HG03442 (cell line): ENCODE results near the gene EEA1.
A peak's percentile ranks its signal among the peaks of the same experiment; 100 is the strongest.

ENCODE experiments used
- ATAC-seq: cut with Tn5 transposase; IDR thresholded peaks from one replicate; pipeline ENCODE4 v1.9.1; 2021; ENCODE audit warnings: mild to moderate bottlenecking, moderate library complexity; ENCODE audit not compliant: unreplicated experiment

Gene EEA1

DNA sequence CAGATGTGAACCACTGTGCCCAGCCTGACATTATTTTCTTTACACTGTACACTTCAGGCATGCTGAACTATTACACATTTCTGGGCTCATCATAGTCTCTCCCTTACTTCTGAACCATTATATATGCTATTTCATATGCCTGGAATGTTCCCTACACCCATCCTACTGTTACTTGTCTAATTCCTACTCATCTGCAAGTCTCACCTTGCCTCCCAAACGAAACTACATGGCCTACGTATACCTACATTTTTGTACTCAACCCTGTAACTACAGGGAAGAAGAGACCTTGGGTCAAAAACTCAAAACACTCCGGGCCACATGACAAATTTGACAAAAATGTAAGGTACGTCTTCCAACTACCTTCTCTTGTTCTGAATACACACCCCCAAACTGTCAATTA, 9.5 kb upstream of the EEA1 start:
- no peak for ATAC-seq

- peak; percentile 83 for ATAC-seq
These were observed 8.9 kb upstream of the EEA1 start for GRCh38 chr12:92938018-92938417.

GRCh38 chr12:92933606-92934005, 4.5 kb upstream of the EEA1 start:
- no peak for ATAC-seq

DNA sequence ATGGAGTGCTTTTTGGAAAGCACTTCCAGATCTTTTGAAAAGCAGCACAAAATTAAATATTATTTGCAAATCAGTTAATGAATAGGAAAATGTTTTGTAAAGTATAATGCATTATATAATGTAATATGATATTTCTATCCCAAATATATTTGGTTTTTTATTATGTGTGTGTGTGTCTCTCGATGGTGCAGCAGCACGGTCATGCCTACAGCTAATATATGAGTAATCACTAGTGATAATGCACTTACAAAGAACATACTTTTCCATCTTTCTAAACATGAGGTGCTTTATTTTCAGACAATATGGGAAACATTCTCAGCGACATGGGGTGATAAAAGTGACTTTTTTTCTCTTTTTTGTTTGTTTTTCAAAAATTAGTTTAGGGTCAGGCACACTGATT, 1.3 kb upstream of the EEA1 start:
- no peak for ATAC-seq

DNA sequence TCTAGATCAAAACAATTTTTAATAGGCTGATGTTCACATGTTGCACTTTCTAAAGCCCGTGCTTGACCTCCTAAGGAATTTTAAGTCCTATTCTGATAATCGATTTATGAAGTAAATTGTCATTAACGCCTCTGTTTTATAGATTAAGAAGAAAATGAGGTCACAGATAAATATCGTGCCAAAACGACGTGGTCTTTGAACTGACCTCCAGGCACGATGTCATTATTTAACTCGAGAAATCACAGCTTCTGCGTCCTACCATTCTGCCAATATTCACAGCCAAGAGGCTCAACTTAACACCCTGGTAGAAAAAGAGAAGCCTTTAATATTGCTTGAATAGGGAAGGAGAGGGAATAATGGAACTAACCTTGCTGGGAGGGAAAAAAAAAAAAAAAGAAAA, 888 bp upstream of the EEA1 start:
- ATAC-seq: no peak

GRCh38 chr12:92928421-92928961, 604 bp downstream of the EEA1 start:
- ATAC-seq: peak; percentile 11

GRCh38 chr12:92927436-92928281, 1.4 kb downstream of the EEA1 start:
- ATAC-seq: no peak

DNA sequence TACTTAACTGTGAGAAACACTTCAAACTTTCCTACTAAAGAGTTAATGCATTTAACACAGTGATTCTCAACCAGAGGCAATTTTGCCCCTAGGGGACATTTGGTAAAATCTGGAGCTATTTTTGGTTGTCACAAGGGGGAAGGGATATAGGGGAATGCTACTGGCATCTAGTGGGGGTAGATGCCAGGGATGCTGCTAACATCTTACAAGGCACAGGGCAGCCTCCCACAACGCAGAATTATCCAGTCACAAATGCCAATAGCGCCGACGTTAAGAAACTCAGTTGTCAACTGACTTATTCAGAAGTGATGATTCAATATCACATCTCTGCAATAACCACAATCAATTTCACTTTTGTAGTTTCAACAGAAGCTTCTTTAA, 2.0 kb downstream of the EEA1 start:
- no peak for ATAC-seq

GRCh38 chr12:92926549-92926948, 2.5 kb downstream of the EEA1 start:
- no peak for ATAC-seq

- peak; percentile 93 for ATAC-seq
These were observed 7.2 kb downstream of the EEA1 start for GRCh38 chr12:92921877-92922276.

- ATAC-seq: no peak
These were observed 13.7 kb downstream of the EEA1 start for GRCh38 chr12:92915365-92915764.

DNA sequence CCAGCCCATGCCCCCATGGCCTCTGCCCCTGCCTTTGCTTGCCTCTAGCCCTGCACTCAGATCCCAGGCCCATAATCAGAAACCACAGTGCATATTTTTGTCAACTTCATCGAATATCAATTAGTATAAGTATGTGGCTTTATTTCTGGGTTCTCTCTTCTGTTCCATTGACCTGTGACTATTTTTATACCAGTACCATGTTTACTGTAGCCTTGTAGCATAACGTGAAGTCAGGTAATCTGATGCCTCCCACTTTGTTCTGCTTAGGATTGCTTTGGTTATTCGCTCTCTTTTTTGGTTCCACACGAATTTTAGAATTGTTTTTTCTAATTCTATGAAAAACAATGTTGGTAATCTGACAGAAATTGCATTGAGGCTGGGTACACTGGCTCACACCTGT, 14.9 kb downstream of the EEA1 start:
- no peak for ATAC-seq

DNA sequence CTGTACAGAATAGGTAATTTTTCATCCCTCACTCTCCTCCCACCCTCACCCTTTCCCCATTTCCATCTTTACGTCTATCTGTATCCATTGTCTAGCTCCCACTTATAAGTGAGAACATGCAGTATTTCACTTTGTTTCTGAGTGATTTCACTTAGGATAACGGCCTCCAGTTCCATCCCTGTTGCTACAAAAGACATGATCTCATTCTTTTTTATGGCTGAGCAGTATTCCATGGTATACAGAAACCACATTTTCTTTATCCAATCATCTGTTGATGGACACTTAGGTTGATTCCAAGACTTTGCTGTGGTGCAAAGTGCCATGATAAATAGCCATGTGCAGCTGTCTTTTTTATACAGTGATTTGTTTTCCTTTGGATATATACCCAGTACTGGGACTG, 16.4 kb downstream of the EEA1 start:
- ATAC-seq: no peak

GRCh38 chr12:92912052-92912451, 17.0 kb downstream of the EEA1 start:
- ATAC-seq: no peak

- ATAC-seq: no peak
These were observed 17.8 kb downstream of the EEA1 start for GRCh38 chr12:92911339-92911738.

GRCh38 chr12:92908108-92908507, 21.0 kb downstream of the EEA1 start:
- no peak for ATAC-seq

DNA sequence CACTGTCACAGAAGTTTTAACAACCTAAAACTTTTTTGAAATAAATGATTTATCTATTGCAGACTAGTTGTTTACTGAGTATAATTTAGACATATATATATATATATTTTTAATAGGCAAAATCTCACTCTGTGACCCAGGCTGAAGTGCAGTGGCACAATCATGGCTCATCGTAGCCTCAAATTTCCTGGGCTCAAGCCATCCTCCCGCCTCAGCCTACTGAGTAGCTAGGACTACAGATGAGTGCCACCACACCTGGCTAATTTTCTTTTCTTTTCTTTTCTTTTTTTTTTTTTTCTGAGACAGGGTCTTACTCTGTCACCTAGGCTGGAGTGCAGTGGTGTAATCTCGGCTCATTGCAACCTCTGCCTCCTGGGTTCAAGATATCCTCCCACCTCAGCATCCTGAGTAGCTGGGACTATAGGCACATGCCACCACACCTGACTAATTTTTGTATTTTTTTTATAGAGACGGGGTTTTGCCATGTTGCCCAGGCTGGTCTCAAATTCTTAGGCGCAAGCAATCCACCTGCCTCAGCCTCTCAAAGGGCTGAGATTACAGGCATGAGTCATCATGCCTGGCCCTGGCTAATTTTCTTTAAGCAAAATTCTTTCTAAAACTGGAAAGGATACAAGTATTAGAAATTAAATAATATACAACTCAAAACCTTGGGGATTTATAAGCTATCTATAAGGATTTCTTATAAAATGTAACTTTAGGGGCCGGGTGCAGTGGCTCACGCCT, 23.1 kb downstream of the EEA1 start:
- no peak for ATAC-seq

- no peak for ATAC-seq
These were observed 23.8 kb downstream of the EEA1 start for GRCh38 chr12:92905258-92905810.

- no peak for ATAC-seq
These were observed 28.2 kb downstream of the EEA1 start for GRCh38 chr12:92900941-92901340.

GRCh38 chr12:92899386-92900001, 29.6 kb downstream of the EEA1 start:
- no peak for ATAC-seq

- no peak for ATAC-seq
These were observed 30.3 kb downstream of the EEA1 start for GRCh38 chr12:92898755-92899154.
